Activated B cell treated with CpG ODN at 0.5 μM for 24 hours (primary cell): ENCODE data around the gene TNFAIP8L1. TPM values are rescaled to one million over a fixed set of nuclear protein-coding genes. Genes with fewer than 3 reads are reported as not detected.
A peak's percentile ranks its signal among the peaks of the same experiment; 100 is the strongest.
"Not testable (repeated sequence)": the region's sequence is repeated elsewhere in the genome, so short reads cannot be mapped to it uniquely, and the experiment has no call there.

Source experiments
- ATAC-seq: fragments of 200-7000 bp; cut with Tn5 transposase; one replicate; pipeline ENCODE4 v1.10.0; 2021; ENCODE audit warnings: low read depth, mild to moderate bottlenecking, moderate library complexity
- CTCF ChIA-PET: fragments of 350-600 bp; sonication (Branson Sonifier 250); formaldehyde crosslinking; loops from one replicate; lab custom pipeline; 2021; ENCODE audit warnings: antibody characterized with exemption; lab: Charles Lee
- POLR2A ChIA-PET: fragments of 350-600 bp; sonication (Branson Sonifier 250); formaldehyde crosslinking; loops from one replicate; lab custom pipeline; 2021; ENCODE audit warnings: antibody characterized with exemption; lab: Charles Lee
- DNase-seq: peaks from one replicate; pipeline ENCODE4 v3.0.0; 2022
- H3K27ac Mint-ChIP-seq: one replicate; pipeline ENCODE4 v1.8.0; 2020; ENCODE audit warnings: mixed read lengths
- H3K27me3 Mint-ChIP-seq: one replicate; pipeline ENCODE4 v1.8.0; 2021; ENCODE audit warnings: mixed read lengths
- H3K36me3 Mint-ChIP-seq: one replicate; pipeline ENCODE4 v1.8.0; 2021; ENCODE audit warnings: low read depth, mixed read lengths
- H3K4me1 Mint-ChIP-seq: one replicate; pipeline ENCODE4 v1.8.0; 2021; ENCODE audit warnings: mixed read lengths
- H3K4me3 Mint-ChIP-seq: one replicate; pipeline ENCODE4 v1.8.0; 2020; ENCODE audit warnings: mild to moderate bottlenecking, mixed read lengths
- H3K9me3 Mint-ChIP-seq: one replicate; pipeline ENCODE4 v1.8.0; 2020; ENCODE audit warnings: mixed read lengths
- CTCF ChIP-seq: fragments of 200-600 bp; IDR thresholded peaks from one replicate; pipeline ENCODE4 v1.8.0; 2022; ENCODE audit warnings: antibody characterized with exemption, mild to moderate bottlenecking
- intact Hi-C: fragments of 100-400 bp; cut with micrococcal nuclease; formaldehyde crosslinking; loops from one replicate; pipeline ENCODE4 v1.15.1; 2024
- total RNA-seq: library from RNA; stranded (reverse); gene quantifications from 2 replicates; pipeline ENCODE4 v1.2.3, GENCODE V29; 2022

Gene TNFAIP8L1
- total RNA-seq, 1 donor from 2014 or later, result 15.5 TPM

- no peak overlapping the region for H3K4me3 Mint-ChIP-seq
- CTCF ChIA-PET, result interaction anchor here (0.8 to 1.0 kb wide), 2 partner anchors 29 to 319 kb away, joined by 3 to 4 read pairs; no protein-coding TSS in a partner anchor
- ATAC-seq, result no peak
- no peaks in the 10 kb centered on the region for H3K36me3 Mint-ChIP-seq
- peaks cover 3% of the 10 kb centered on the region for H3K4me1 Mint-ChIP-seq
- H3K27ac Mint-ChIP-seq, result no peak overlapping the region
- POLR2A ChIA-PET, result no interaction called here
- no peak for DNase-seq
- no peak for TF ChIP-seq CTCF
- intact Hi-C loops, result no loop called here
- H3K9me3 Mint-ChIP-seq, result no peaks in the 10 kb centered on the region
- peaks cover 33% of the 10 kb centered on the region for H3K27me3 Mint-ChIP-seq
Observed at GRCh38 chr19:4592445-4592844, 46.9 kb upstream of the TNFAIP8L1 start.

GRCh38 chr19:4593409-4593851, 45.9 kb upstream of the TNFAIP8L1 start:
- H3K27me3 Mint-ChIP-seq, result peaks cover 28% of the 10 kb centered on the region
- H3K9me3 Mint-ChIP-seq, result no peaks in the 10 kb centered on the region
- no peak overlapping the region for H3K4me3 Mint-ChIP-seq
- H3K27ac Mint-ChIP-seq, result no peak overlapping the region
- no peaks in the 10 kb centered on the region for H3K36me3 Mint-ChIP-seq
- ChIA-PET POLR2A (interaction anchor here (0.7 to 1.2 kb wide), 4 partner anchors 39 to 1211 kb away, joined by 3 to 4 read pairs (median 4); no protein-coding TSS in a partner anchor), CTCF (interaction anchor here (0.8 kb wide), 1 partner anchor 28 kb away, joined by 4 read pairs; no protein-coding TSS in a partner anchor)
- ATAC-seq, result peak; percentile 20
- peaks cover 7% of the 10 kb centered on the region for H3K4me1 Mint-ChIP-seq
- intact Hi-C loops, result no loop called here
- DNase-seq, result no peak
- TF ChIP-seq CTCF, result no peak

GRCh38 chr19:4594201-4594600, 45.1 kb upstream of the TNFAIP8L1 start:
- ChIA-PET POLR2A (interaction anchor here (1.0 to 1.2 kb wide), 2 partner anchors 39 to 42 kb away, joined by 3 read pairs; no protein-coding TSS in a partner anchor), CTCF (no interaction called here)
- ATAC-seq (no peak), DNase-seq (no peak)
- TF ChIP-seq CTCF, result no peak
- intact Hi-C loops, result no loop called here
- Mint-ChIP-seq H3K27me3 (peaks cover 31% of the 10 kb centered on the region), H3K27ac (no peak overlapping the region), H3K9me3 (no peaks in the 10 kb centered on the region), H3K4me3 (no peak overlapping the region), H3K36me3 (no peaks in the 10 kb centered on the region), H3K4me1 (peaks cover 10% of the 10 kb centered on the region)

GRCh38 chr19:4595158-4595557, 44.2 kb upstream of the TNFAIP8L1 start:
- H3K4me3 Mint-ChIP-seq, POLR2A ChIA-PET, H3K36me3 Mint-ChIP-seq, H3K27ac Mint-ChIP-seq, CTCF ChIA-PET, ATAC-seq, intact Hi-C loops, DNase-seq, H3K9me3 Mint-ChIP-seq: not testable (repeated sequence)
- Mint-ChIP-seq H3K4me1 (peaks cover 14% of the 10 kb centered on the region), H3K27me3 (peaks cover 30% of the 10 kb centered on the region)

GRCh38 chr19:4596033-4596904, 43.0 kb upstream of the TNFAIP8L1 start:
- Mint-ChIP-seq H3K27ac (no peak overlapping the region), H3K4me3 (no peak overlapping the region)

More at GRCh38 chr19:4596033-4596904, 43.0 kb upstream of the TNFAIP8L1 start:
- no peaks in the 10 kb centered on the region for H3K36me3 Mint-ChIP-seq
- H3K27me3 Mint-ChIP-seq, result peaks cover 31% of the 10 kb centered on the region
- intact Hi-C loops, result no loop called here
- no peaks in the 10 kb centered on the region for H3K9me3 Mint-ChIP-seq
- DNase-seq, result no peak
- no peak for TF ChIP-seq CTCF
- CTCF ChIA-PET, result no interaction called here
- POLR2A ChIA-PET, result interaction anchor here (0.7 kb wide), 2 partner anchors 218 to 807 kb away, joined by 3 to 15 read pairs; no protein-coding TSS in a partner anchor
- no peak for ATAC-seq
- peaks cover 14% of the 10 kb centered on the region for H3K4me1 Mint-ChIP-seq
